Fibroblast of lung (primary cell): ENCODE results near the gene CDC42EP5. TPM values are rescaled to one million over a fixed set of nuclear protein-coding genes. Genes with fewer than 3 reads are reported as not detected.

Experiments
- DNase-seq, 2 donors: peaks; one replicate each; pipeline versions ENCODE4 v3.0.0 to v3.0.0-alpha.2; 2010; ENCODE audit warnings: low read depth in 2 of 2
- H2AFZ ChIP-seq: 2 replicates; pipeline ENCODE4 v1.5.1; 2012; ENCODE audit warnings: low read length, control low read depth, inconsistent platforms
- H3K27ac ChIP-seq: 2 replicates; pipeline ENCODE4 v1.5.1; 2011; ENCODE audit warnings: low read length, control low read depth; ENCODE audit not compliant: insufficient read depth
- H3K27me3 ChIP-seq: 2 replicates; pipeline ENCODE4 v1.5.1; 2011; ENCODE audit warnings: mild to moderate bottlenecking, low read length; ENCODE audit not compliant: control insufficient read depth, insufficient read depth
- H3K36me3 ChIP-seq: 2 replicates; pipeline ENCODE4 v1.5.1; 2011; ENCODE audit warnings: low read length; ENCODE audit not compliant: control insufficient read depth, insufficient read depth
- H3K4me1 ChIP-seq: 2 replicates; pipeline ENCODE4 v1.5.1; 2011; ENCODE audit warnings: low read length; ENCODE audit not compliant: control insufficient read depth, insufficient read depth; ENCODE audit errors: extremely low read depth
- H3K4me2 ChIP-seq: 2 replicates; pipeline ENCODE4 v1.5.1; 2011; ENCODE audit warnings: low read length, control low read depth; ENCODE audit not compliant: insufficient read depth; ENCODE audit errors: extremely low read depth
- H3K4me3 ChIP-seq, 4 experiments: fragments of 200-600 bp in 1 of 4; sonication (generic) in 1 of 4; replicated peaks in 1 of 4; 2 replicates each; pipeline ENCODE4 v1.5.1; 2011 to 2016; ENCODE audit warnings: low read length in 4 of 4, low read depth in 3 of 4, mild to moderate bottlenecking in 3 of 4, control low read depth in 2 of 4, inconsistent platforms in 1 of 4, mixed read lengths in 1 of 4; ENCODE audit not compliant: insufficient read depth in 1 of 4; ENCODE audit errors: control extremely low read depth in 1 of 4
- H3K79me2 ChIP-seq: 2 replicates; pipeline ENCODE4 v1.5.1; 2012; ENCODE audit warnings: mild to moderate bottlenecking, low read length, inconsistent platforms; ENCODE audit not compliant: control insufficient read depth, insufficient read depth
- H3K9ac ChIP-seq: 2 replicates; pipeline ENCODE4 v1.5.1; 2011; ENCODE audit warnings: mild to moderate bottlenecking, low read length, control low read depth; ENCODE audit not compliant: insufficient read depth
- H3K9me3 ChIP-seq: 2 replicates; pipeline ENCODE4 v1.5.1; 2012; ENCODE audit warnings: low read depth, low read length; ENCODE audit not compliant: control insufficient read depth, insufficient read depth
- H4K20me1 ChIP-seq: 2 replicates; pipeline ENCODE4 v1.5.1; 2011; ENCODE audit warnings: low read length; ENCODE audit not compliant: control insufficient read depth, insufficient read depth; ENCODE audit errors: extremely low read depth
- CTCF ChIP-seq, 2 donors: IDR thresholded peaks in 1 of 2; conservative IDR thresholded peaks in 1 of 2; 1 replicate in 1 of 2; 2 replicates in 1 of 2; pipeline ENCODE4 v1.5.1; 2011 to 2012; ENCODE audit warnings: low read length in 2 of 2, control low read depth in 1 of 2, inconsistent platforms in 1 of 2, low read depth in 1 of 2, mild to moderate bottlenecking in 1 of 2
- EZH2 ChIP-seq: IDR thresholded peaks from 2 replicates; pipeline ENCODE4 v1.5.1; 2012; ENCODE audit warnings: low read length, control low read depth, mild to moderate bottlenecking; ENCODE audit errors: missing control alignments
- polyA plus RNA-seq, 2 donors: library from polyadenylated mRNA; depleted of rRNA in 1 of 2; stranded (reverse) in 1 of 2; unstranded in 1 of 2; fragments of >200 nt; gene quantifications; 2 replicates each; pipeline ENCODE4 v1.2.1, GENCODE V29; 2011 to 2012; ENCODE audit warnings: missing spikeins in 1 of 2
- total RNA-seq: library from RNA; depleted of rRNA; stranded (reverse); fragments of >200 nt; gene quantifications from 2 replicates; pipeline ENCODE4 v1.2.1, GENCODE V29; 2014

CDC42EP5 gene
- total and polyA plus RNA-seq, 2 donors (not counting 1 experiment from before 2014, with no cell fraction given) = 7.2 to 14.7 TPM

GRCh38 chr19:54434873-54435214 lies 38.3 kb downstream of the CDC42EP5 start:
- Histone ChIP-seq H3K27ac (no peak overlapping the region), H3K4me3 (no peak overlapping the region), H3K4me2 (no peak overlapping the region), H3K9me3 (no peaks in the 10 kb centered on the region), H3K27me3 (no peaks in the 10 kb centered on the region), H3K36me3 (no peaks in the 10 kb centered on the region), H3K4me1 (no peaks in the 10 kb centered on the region), H3K79me2 (no peaks in the 10 kb centered on the region), H3K9ac (no peak overlapping the region), H4K20me1 (peaks cover 2% of the 10 kb centered on the region), H2AFZ (no peak overlapping the region)
- no peak for TF ChIP-seq CTCF (conservative IDR thresholded peaks at IDR 0.05 in 1 of 2, IDR thresholded peaks at IDR 0.05 in 1 of 2; ENCODE audit: low read depth in 1 of 2, low read length in 2 of 2)
- no peak for DNase-seq

GRCh38 chr19:54434112-54434872 lies 38.8 kb downstream of the CDC42EP5 start:
- H3K27me3 ChIP-seq = no peaks in the 10 kb centered on the region
- no peak overlapping the region for H2AFZ ChIP-seq
- no peak overlapping the region for H3K27ac ChIP-seq
- H3K79me2 ChIP-seq = no peaks in the 10 kb centered on the region
- DNase-seq = no peak
- no peak overlapping the region for H3K4me3 ChIP-seq
- no peaks in the 10 kb centered on the region for H3K36me3 ChIP-seq
- H3K9ac ChIP-seq = no peak overlapping the region
- peaks cover 2% of the 10 kb centered on the region for H4K20me1 ChIP-seq
- H3K4me1 ChIP-seq = no peaks in the 10 kb centered on the region
- H3K9me3 ChIP-seq = no peaks in the 10 kb centered on the region
- no peak overlapping the region for H3K4me2 ChIP-seq
- TF ChIP-seq CTCF (conservative IDR thresholded peaks at IDR 0.05 in 1 of 2, IDR thresholded peaks at IDR 0.05 in 1 of 2; ENCODE audit: low read depth in 1 of 2, low read length in 2 of 2) = no peak
- TF ChIP-seq EZH2 = no peak

GRCh38 chr19:54433697-54434096 lies 39.4 kb downstream of the CDC42EP5 start:
- no peak overlapping the region for H2AFZ ChIP-seq
- peaks cover under 1% of the 10 kb centered on the region for H4K20me1 ChIP-seq
- no peak overlapping the region for H3K4me2 ChIP-seq
- no peaks in the 10 kb centered on the region for H3K36me3 ChIP-seq
- no peaks in the 10 kb centered on the region for H3K27me3 ChIP-seq
- H3K27ac ChIP-seq = no peak overlapping the region
- H3K9me3 ChIP-seq = no peaks in the 10 kb centered on the region
- no peak overlapping the region for H3K9ac ChIP-seq
- no peaks in the 10 kb centered on the region for H3K79me2 ChIP-seq
- H3K4me3 ChIP-seq = no peak overlapping the region
- TF ChIP-seq EZH2 = no peak
- TF ChIP-seq CTCF (conservative IDR thresholded peaks at IDR 0.05 in 1 of 2, IDR thresholded peaks at IDR 0.05 in 1 of 2; ENCODE audit: low read depth in 1 of 2, low read length in 2 of 2) = no peak
- DNase-seq = no peak
- no peaks in the 10 kb centered on the region for H3K4me1 ChIP-seq
